HPDE6-E6E7 (cell line): ENCODE data around the gene PEX5.
"Not testable (repeated sequence)": the region's sequence is repeated elsewhere in the genome, so short reads cannot be mapped to it uniquely, and the experiment has no call there.

ENCODE experiments used
- DNase-seq: peaks from one replicate; pipeline ENCODE4 v3.0.0; 2011; ENCODE audit warnings: missing footprints; ENCODE audit errors: extremely low spot score

The PEX5 gene

DNA sequence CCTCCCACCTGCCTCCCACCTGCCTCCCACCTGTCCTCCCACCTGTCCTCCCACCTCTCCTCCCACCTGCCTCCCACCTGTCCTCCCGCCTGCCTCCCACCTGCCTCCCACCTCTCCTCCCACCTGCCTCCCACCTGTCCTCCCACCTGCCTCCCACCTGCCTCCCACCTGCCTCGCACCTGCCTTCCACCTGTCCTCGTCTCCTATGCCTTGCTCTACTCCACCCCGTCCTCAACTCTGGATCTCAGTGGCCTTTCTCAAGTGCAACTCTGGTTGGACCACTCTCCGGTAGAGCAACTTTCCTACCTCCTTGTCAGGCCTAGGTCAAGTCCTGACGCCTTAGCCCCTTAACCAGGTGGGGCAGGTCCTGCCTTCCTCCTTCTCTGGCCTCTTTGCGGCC, 29.3 kb upstream of the PEX5 start:
- no peak for DNase-seq

DNA sequence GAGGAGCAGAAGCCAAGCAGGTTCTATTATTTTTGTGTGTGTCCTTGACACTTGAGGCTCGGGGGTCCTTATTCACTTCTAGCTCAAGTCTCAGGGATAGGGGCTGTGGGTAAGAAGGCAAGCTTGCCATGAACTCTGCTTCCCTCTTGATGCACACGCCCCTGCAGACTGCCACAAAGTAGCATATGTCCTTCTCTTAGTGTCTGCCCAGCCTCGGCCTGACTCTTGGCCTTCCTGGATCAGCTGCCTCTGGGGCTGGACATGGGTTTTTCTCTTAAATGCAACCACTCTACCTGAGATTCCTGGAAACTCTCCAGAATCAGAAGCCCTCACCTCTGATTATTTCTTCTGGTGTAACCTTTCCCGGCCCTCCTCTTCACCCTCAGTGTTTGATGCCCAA, 28.2 kb upstream of the PEX5 start:
- DNase-seq: no peak

DNA sequence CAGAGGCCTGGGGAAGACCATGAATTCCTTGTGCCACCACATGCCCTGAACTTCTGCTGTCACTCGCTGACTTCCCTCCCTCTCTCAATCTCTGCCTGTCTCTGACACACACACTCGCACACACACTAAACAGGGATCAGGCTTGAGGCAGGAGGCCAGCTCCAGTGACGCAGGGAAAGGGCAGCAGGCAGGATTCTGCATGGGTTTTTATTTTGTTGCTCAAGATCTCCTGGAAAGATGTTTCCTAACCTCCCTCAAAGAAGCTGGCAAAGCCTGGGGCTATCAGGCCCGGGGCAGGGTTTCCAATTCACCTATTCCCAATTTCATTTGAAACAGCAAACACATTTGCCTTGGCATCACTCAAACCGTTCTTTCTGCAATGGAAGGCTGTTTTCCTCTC, 27.7 kb upstream of the PEX5 start:
- DNase-seq: no peak

DNA sequence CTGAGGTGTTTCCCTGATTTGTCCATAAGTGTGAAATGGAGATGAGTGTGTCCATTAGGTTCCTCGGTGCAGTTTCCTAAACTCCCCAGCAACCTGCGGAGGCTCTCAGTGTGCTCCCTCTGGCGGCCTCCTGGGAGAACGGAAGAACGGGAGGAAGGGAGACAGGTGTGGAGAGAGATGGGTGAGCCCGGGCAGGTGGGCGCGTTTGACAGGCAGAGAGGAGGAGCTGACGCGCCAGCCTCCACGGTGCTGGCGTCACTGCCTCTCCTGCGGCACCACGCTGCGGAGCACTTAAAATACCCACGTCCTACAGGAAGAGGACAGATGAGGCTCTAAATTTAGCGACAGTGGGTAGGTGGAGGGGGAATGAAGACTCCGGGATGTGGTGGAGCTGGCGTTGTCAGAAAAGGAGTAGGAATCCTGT, 26.8 kb upstream of the PEX5 start:
- DNase-seq: peak; percentile 72

DNA sequence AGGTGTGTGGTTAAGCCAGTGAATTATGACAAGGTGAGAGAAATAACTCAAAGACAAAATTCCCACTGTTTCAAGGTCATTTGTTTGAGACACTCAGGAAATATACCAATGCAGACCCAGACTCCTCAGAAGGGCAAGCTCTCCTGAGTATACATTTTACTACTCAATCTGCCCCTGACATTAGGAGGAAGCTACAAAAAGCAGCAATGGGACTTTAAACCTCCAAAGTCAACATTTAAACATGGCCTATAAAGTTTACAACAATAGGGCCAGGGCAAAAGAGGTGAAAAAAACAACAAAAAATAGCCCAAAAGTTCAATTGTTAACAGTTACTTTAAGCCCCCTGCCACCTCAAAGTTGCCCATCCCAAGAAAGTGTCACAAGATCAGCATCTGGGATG, 19.5 kb upstream of the PEX5 start:
- no peak for DNase-seq

DNA sequence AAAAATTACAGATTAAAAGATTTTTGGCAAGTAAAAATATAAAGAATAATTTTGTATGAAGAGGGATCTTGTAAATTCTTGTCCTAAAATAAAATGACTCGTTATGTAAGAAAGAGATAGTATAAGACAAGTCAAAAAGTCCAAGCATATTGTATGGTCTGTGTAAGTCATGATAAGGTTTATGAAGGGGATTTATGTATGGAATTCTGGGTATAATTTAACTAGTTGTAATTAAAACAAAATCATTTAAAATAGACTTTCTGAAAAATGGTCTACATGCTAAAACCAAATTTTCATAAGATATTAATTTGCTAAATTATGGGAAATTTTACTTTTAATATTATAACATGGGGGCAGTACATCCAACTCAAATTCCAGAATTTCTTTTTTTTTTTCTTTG, 17.6 kb upstream of the PEX5 start:
- DNase-seq: no peak

DNA sequence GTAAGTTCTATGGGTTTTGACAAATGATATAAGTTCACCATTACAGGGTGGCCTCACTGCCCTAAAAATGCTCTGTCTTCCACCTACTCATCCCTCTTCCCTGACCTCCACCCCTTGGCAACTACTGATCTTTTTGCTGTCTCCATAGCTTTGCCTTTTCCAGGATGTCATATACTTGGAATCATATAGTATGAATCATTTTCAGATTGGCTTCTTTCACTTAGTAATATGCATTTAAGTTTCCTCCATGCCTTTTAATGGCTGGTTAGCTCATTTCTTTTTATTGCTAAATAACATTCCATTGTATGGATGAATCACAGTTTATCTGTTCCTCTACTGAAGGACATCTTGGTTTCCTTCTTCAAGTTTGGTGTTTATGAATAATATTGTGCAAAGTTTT, 14.0 kb upstream of the PEX5 start:
- no peak for DNase-seq

DNA sequence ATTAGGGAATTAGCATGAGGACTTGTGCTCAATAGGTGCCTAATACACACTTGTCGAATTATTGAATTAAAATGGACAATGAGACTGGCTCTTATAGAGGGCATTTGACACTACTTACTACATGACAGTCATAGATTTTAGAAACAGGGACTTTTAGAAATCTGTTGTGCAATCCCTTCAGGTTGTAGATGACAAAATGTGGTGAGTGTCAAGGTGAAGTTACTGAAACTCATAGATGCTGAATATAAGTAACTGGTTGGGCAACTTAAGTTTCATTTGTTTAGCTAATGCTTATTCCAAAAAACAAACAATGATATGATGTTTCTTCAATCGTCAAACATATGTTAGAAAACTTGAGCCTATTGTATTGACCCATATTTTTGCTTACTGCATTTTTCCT, 12.9 kb upstream of the PEX5 start:
- DNase-seq: no peak

DNA sequence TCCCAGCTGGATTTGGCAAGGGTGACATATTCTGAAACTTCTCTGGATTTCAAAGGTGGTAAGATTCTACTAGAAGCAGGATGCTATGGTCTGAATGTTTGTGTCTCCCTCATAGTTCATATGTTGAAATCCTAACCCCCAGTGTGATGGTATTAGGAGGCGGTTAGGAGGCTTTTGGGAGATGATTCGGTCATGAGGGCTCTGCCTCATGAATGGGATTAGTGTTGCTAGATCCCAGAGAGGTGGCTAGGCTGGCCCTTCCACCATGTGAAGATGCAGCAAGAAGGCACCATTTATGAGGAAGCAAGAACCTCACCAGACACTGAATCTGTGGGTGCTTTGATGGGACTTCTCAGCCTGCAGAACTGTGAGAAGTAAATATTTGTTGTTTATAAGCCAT, 11.0 kb upstream of the PEX5 start:
- DNase-seq: no peak

DNA sequence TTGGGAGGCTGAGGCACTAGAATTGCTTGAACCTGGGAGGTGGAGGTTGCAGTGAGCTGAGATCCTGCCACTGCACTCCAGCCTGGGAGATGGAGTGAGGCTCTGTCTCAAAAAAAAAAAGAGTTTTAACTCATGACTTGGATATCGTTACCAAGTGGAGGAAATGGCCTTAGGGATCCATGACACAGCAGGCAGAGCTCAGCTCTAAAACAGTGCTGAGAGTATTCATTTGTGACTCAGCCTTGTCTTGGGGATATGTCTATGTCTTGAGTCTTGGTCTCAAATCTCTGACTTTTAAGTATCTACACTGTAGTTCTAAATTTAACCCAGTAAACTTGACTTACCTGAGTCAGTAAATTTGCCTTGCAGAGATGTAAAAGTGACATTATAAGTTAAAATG, 8.8 kb upstream of the PEX5 start:
- no peak for DNase-seq

DNA sequence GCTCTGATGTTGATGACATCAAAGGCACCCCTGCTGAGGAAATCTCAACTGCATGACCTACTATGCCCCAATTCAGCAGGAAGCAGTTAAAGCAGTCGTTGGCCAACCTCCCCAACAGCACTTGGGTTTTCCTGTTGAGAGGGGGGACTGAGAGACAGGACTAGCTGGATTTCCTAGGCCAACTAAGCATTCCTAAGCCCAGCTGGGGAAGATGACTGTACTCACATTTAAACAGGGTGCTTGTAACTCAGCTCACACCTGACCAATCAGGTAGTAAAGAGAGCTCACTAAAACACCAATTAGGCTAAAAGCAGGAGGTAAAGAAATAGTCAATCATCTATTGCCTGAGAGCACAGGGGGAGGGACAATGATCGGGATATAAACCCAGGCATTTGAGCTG, 3.4 kb upstream of the PEX5 start:
- not testable (repeated sequence) for DNase-seq

DNA sequence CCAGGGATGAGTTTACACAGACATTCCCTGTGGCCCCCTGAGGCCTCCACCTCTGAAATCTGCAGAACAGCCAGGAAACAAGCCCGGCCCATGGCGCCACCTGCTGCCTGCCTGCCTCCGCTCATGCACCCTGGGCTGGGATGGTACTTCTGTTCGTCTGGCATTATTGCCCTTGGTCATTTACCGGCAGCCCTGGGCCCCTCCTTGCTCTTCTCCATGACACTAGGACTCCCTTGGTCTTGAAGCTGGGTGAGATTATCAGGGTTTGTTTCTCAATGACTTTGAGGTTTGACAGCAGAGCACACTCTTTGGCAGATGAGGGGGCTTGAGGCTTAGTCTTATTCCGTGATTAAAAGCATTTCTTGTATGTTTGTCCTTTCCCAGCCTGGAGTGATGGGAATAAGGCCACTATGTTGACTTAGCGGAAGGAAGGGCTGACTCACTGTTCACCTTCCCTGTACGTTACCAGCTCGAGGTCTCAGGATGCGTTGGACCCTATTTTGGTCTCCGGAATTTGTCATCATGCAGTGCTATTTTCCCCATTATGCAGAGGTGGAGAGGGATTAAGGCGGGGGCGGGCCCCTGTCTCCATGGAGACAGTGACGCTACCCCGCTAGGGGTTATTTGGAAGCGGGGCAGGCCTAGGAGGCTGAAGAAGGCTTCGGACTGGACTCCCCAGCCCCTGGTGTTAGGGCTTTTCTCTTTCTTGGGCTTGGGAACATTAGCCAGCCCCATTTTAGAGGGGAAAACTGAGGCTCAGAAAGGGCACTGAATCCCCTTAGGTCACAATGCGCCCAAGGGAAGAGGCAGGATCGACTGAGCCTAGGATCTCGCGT, 706 bp upstream of the PEX5 start:
- DNase-seq: peak; percentile 80

DNA sequence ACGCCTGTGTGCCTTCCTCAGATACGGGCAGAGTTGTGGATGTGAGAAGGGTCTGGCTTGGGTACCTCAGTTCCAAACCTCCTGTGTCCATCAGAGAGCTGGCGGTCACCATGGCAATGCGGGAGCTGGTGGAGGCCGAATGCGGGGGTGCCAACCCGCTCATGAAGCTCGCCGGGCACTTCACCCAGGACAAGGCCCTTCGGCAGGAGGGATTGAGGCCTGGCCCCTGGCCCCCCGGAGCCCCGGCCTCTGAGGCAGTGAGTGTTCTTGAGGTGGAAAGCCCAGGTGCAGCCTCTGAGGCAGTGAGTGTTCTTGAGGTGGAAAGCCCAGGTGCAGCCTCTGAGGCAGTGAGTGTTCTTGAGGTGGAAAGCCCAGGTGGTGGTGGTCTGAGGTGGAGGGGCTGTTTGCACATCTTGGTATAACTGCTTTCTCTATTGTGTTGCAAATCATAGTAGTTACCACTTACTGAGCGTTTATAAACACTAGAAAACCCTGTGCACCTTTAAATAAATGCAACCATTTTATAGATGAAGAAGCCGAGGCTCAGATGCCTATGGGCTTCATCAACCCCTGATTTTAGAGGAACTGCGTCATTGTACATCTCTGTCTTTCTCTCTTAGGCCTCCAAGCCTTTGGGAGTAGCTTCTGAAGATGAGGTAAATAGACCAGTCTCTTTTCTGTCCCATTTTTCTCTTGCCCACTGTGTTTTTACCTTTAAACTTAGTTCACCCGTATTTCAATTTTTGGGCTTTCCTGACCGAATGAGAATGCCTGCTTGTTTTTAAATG, 976 bp downstream of the PEX5 start:
- peak; percentile 7 for DNase-seq

DNA sequence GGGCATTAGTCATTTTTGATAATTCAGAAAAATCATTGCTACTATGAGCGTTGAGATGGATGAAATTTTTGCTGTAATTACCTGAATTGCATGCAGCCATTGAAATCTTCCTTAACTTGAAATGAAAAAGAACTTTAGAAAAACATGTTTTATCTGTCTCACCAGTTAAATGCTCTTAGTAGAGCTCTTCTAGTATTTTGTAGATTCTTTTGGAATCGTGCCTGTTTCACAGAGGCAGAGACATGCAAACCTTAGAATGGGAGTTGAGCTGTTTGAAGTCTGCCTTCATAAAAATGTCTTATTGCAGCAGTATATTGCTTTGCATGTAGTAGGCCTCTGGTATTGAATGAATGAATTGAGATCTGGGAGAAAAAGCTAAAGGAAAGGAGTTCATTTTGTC, 4.2 kb downstream of the PEX5 start:
- DNase-seq: no peak

DNA sequence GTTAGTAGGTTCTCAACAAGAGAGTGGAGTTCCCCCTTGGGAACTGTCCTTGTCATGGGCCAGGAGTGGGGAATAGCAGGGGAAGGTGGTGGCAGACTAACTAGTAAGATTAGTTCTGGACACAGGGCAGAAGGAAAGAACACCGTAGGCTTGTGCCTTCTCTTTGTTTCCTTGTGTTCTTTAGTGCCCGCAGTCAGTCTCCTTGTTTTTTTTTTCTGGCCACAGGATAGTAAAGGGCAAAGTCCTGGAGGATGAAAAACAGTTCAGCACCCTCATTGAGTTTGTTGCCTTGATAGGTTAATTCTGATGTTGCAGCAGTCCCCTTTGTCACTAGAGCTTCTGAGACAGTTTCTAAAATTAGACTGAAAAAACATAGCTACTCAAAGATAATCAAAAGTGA, 8.4 kb downstream of the PEX5 start:
- no peak for DNase-seq

DNA sequence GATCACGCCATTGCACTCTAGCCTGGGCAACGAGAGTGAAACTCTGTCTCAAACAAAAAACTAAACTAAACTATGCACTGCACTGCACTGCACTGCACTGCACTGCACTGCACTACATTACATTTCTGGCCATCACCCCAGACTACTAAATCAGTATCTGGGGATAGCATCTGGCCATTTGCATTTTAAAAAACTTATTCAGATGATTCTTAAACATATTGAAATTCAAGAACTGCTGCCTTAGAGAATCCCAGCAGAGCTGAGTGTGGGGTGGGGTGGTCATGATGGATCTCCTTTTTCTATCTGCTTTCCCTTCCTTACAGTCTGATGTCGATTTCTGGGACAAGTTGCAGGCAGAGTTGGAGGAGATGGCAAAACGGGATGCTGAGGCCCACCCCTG, 13.6 kb downstream of the PEX5 start:
- DNase-seq: no peak

DNA sequence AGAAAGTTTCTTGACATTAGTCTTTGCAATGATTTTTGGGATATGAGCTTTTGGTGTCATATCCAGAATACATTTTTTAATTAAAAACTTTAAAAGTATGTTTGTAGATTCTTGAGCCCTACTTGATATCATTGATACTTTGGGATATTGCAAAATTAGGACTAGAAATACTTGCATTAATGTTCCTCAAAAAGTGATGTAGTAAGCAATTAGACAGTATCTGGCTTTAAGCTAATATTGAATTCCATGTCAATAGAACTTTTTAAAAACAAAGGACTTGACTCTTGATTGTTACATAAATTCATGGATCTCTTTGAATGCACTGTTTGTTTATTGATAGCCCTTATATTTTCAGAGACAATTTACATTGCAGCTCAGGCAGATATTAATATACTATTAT, 15.6 kb downstream of the PEX5 start:
- no peak for DNase-seq

DNA sequence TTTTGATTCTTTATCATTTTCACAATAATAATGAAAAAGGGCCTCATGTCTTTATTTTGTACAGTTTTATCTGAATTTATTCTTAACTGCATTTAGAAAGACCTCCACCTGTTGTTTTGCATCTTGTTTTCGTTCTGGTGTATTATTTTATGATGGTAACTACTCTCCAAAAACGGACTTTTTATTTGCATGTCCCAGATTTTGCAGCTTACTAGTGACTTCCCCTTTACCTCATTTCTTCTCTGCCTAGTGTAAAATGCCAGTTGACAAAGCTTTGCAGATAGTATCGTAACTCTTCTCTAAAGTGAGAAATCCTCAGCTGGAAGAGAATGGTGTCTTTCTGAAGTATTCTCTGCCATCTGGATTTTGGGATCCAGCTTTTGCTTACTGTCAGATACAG, 17.2 kb downstream of the PEX5 start:
- DNase-seq: no peak

DNA sequence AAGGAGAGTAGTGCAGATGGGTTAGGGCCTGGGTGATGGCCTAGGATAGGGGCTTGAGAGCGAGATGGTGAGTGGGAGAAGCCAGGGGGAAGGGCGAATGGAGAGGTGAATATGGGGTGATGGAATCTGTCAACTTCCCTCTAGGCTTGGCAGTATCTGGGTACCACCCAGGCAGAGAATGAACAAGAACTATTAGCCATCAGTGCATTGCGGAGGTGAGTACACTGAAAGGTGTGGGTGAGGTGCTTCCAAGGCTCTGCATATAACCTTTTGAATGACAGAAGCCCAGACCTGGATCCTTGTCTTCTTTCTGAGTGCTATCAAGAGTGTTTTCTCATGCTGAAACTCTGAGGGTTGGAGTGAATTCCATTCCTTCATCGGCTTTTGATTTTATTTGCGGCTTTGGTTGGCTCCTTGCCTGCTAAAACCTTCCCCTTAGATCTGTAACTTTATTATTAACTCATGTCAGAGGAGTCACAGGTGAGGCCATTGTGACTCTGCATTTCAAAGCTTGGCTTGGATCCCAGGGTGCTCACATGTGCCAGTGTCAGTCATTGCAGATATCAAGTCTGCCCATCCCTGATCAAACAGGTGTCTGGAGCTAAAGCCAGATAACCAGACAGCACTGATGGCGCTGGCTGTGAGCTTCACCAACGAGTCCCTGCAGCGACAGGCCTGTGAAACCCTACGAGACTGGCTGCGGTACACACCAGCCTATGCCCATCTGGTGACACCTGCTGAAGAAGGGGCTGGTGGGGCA, 18.6 kb downstream of the PEX5 start:
- no peak for DNase-seq

DNA sequence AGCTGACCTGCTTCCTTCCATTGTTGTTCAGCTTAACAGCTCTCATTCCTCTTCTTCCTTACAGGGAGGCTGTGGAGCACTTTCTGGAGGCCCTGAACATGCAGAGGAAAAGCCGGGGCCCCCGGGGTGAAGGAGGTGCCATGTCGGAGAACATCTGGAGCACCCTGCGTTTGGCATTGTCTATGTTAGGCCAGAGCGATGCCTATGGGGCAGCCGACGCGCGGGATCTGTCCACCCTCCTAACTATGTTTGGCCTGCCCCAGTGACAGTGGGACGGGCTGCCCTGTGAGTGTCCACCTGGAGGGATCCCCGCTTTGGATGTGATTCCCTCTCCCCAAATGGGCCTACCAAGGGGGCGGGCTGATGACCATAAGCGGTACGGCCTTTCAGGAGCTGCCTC, 20.5 kb downstream of the PEX5 start:
- no peak for DNase-seq

DNA sequence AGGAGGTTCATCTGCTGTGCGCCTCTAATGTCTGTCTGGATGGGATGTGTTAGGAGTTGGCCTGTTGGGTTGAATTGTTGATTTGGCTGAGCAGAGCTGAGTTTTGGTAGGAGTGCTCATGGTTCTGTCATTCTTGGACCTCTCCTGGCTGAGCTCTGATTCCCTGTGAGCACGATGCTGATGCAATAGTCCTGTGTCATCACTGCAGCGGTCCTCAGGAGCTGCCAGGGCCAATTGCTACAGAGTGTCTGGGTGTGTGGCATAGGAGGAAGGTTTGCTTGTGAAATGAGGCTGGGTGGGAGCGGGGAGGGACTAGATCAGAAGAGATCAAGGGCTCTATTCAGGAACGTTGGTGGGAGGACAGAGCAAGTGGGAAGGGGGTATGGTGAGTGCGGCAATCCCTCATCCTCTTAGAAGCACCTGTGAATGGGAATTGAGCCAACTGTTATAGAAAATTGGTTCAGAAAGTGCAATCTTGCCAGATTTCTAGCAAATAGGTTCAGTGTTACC, 21.2 kb downstream of the PEX5 start:
- DNase-seq: no peak

DNA sequence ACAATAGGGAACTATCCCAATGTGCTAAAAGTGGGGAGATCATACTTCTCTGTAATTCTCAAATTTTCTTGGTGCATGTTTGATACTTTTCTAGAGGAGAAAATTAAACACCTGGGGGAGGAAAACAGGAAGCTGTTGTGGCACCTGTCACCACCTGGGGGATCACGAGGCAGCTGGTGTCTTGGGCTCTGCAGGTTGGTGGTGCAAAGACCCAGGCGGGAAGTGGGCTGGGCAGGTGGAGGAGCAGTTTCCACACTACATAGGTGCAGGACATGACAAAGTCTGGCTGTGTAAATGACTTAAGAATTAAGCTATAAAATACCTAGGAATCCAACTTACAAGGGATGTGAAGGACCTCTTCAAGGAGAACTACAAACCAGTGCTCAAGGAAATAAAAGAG, 23.2 kb downstream of the PEX5 start:
- no peak for DNase-seq
